Neural progenitor cell (in vitro differentiated cells): ENCODE data around the gene KRTAP4-12.

Experiments used
- EZH2 ChIP-seq: fragments of 200-600 bp; sonication (generic); IDR thresholded peaks from 2 replicates; pipeline ENCODE4 v1.6.1; 2017; ENCODE audit warnings: antibody characterized with exemption, mild to moderate bottlenecking, moderate library complexity
- TF ChIP-seq, protein P1 (sequence below): fragments of 200-600 bp; sonication (generic); IDR thresholded peaks from 2 replicates; pipeline ENCODE4 v1.5.1; 2017; ENCODE audit warnings: antibody characterized with exemption, mild to moderate bottlenecking

DNA sequence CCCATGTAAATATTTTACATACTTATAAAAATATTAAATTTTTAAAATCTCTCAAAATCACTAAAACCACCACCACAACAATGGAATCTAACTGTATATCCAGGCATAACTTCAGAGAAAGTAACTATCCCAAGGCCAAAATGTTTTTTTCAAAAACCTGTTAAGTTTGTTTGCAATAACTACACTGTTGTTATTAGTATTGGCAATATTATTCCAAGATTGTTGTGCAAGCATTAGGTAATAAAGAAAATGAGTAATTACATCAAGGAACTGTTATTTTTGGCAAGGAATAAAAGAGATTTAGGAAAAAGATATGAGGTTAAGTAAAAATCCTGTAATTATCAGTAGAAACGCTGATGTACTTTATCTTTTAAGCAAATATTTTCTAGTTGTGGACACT, 3.4 kb upstream of the KRTAP4-12 start:
- TF ChIP-seq, protein P1, sequence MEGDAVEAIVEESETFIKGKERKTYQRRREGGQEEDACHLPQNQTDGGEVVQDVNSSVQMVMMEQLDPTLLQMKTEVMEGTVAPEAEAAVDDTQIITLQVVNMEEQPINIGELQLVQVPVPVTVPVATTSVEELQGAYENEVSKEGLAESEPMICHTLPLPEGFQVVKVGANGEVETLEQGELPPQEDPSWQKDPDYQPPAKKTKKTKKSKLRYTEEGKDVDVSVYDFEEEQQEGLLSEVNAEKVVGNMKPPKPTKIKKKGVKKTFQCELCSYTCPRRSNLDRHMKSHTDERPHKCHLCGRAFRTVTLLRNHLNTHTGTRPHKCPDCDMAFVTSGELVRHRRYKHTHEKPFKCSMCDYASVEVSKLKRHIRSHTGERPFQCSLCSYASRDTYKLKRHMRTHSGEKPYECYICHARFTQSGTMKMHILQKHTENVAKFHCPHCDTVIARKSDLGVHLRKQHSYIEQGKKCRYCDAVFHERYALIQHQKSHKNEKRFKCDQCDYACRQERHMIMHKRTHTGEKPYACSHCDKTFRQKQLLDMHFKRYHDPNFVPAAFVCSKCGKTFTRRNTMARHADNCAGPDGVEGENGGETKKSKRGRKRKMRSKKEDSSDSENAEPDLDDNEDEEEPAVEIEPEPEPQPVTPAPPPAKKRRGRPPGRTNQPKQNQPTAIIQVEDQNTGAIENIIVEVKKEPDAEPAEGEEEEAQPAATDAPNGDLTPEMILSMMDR = no peak
- TF ChIP-seq EZH2 = no peak
